GM06990 (cell line): ENCODE measurements around the gene EPAS1.

Experiments
- DNase-seq: peaks from one replicate; pipeline ENCODE4 v3.0.0-alpha.2; 2011; ENCODE audit not compliant: insufficient read length; ENCODE audit errors: extremely low read depth
- H3K27me3 ChIP-seq: replicated peaks from 2 replicates; pipeline ENCODE4 v1.6.0; 2011; ENCODE audit warnings: low read length; ENCODE audit not compliant: control insufficient read depth, insufficient read depth
- H3K36me3 ChIP-seq: 2 replicates; pipeline ENCODE4 v1.5.1; 2011; ENCODE audit warnings: low read length; ENCODE audit not compliant: control insufficient read depth, insufficient read depth
- H3K4me3 ChIP-seq: replicated peaks from 2 replicates; pipeline ENCODE4 v1.5.1; 2011; ENCODE audit warnings: low read depth, mild to moderate bottlenecking, control low read depth, low read length
- TF ChIP-seq, protein P1 (sequence below): IDR thresholded peaks from 2 replicates; pipeline ENCODE4 v1.5.1; 2011; ENCODE audit warnings: low read length, control low read depth, mild to moderate bottlenecking, inconsistent platforms; ENCODE audit not compliant: insufficient read depth, poor library complexity, severe bottlenecking

EPAS1 gene

DNA sequence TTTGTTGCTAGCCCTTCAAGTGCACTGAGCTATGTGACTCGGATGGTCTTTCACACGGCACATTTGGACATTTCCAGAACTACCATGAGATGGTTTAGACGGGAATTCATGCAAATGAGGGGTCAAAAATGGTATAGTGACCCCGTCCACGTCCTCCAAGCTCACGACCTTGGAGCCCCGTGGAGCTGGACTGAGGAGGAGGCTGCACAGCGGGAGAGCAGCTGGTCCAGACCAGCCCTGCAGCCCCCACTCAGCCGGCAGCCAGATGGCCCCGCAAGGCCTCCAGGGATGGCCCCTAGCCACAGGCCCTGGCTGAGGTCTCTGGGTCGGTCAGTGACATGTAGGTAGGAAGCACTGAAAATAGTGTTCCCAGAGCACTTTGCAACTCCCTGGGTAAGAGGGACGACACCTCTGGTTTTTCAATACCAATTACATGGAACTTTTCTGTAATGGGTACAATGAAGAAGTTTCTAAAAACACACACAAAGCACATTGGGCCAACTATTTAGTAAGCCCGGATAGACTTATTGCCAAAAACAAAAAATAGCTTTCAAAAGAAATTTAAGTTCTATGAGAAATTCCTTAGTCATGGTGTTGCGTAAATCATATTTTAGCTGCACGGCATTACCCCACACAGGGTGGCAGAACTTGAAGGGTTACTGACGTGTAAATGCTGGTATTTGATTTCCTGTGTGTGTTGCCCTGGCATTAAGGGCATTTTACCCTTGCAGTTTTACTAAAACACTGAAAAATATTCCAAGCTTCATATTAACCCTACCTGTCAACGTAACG, 88.8 kb downstream of the EPAS1 start:
- TF ChIP-seq, protein P1, sequence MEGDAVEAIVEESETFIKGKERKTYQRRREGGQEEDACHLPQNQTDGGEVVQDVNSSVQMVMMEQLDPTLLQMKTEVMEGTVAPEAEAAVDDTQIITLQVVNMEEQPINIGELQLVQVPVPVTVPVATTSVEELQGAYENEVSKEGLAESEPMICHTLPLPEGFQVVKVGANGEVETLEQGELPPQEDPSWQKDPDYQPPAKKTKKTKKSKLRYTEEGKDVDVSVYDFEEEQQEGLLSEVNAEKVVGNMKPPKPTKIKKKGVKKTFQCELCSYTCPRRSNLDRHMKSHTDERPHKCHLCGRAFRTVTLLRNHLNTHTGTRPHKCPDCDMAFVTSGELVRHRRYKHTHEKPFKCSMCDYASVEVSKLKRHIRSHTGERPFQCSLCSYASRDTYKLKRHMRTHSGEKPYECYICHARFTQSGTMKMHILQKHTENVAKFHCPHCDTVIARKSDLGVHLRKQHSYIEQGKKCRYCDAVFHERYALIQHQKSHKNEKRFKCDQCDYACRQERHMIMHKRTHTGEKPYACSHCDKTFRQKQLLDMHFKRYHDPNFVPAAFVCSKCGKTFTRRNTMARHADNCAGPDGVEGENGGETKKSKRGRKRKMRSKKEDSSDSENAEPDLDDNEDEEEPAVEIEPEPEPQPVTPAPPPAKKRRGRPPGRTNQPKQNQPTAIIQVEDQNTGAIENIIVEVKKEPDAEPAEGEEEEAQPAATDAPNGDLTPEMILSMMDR = no peak
- Histone ChIP-seq H3K27me3 (peaks cover 1% of the 10 kb centered on the region), H3K4me3 (no peak overlapping the region), H3K36me3 (no peaks in the 10 kb centered on the region)
- no peak for DNase-seq

DNA sequence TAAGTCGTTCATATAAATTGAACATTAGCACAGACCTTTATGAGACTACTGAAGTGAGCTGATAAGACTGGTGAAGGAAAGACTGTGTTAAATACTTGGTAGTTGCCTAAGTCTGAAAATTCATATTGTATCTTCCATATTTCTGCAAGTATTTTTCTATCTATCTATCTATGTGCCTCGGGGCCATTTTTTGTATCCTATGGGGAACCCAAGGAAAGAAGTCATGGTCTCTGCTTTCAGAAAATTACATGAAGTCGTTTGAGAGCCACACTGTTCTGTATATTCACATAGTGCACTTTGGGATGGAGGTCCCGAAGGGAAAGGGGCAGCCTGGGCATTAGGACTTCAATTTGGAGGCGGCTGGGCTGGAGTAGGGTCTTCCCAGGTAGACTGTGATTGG, 89.6 kb downstream of the EPAS1 start:
- Histone ChIP-seq H3K36me3 (no peaks in the 10 kb centered on the region), H3K27me3 (peaks cover 1% of the 10 kb centered on the region), H3K4me3 (no peak overlapping the region)
- DNase-seq = no peak
- TF ChIP-seq, protein P1 = no peak

DNA sequence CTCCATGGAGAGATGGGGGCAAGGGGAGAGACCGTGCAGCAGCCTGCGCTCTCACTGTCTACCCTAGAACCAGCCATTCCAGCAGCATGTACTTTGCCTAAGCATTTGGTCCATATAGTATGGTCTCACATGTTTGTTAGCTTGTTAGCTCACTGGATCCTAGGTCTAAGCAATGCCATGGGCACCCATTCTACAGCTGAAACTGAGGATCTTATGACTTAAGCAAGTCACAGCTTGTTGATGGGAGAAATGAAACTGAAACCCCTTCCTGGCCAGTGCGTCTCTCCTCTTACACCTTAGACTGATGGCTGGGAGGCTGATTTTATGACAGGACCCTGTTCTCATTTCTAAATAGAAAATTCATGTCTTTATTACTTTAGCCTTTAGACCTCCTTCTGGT, 90.1 kb downstream of the EPAS1 start:
- Histone ChIP-seq H3K4me3 (no peak overlapping the region), H3K36me3 (no peaks in the 10 kb centered on the region), H3K27me3 (peaks cover 1% of the 10 kb centered on the region)
- TF ChIP-seq, protein P1 = no peak
- DNase-seq = no peak

DNA sequence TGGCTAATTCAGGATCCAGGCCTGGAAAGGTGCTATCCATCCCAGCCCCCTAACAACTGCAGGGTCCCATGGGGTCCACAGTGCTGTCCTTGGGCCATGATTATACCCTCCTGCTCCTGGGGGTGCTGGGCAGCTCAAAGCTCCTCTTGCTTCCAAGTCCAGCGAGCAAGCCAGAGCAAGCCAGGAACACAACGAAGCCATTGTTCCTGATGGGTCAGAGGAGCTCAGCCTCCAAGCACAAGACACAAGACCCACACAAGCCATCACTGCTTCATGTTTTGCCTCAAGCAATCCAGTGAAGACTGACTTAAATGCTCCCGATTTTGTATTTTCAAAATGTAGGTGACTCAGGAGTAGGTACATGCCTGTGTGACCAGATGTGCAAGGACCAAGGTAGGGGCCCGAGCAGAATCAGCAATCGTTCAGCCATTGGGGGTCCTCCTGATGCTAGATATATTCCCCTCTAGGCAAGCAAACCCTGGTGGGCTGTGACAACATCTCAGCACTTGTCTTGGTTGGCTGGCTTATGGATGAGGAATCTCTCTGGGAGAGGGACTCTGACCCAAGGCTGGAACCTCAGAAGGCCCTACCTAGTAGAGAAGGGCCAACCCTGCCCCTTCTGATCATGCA, 90.8 kb downstream of the EPAS1 start:
- H3K27me3 ChIP-seq = peaks cover 2% of the 10 kb centered on the region
- TF ChIP-seq, protein P1 = no peak
- no peak for DNase-seq

DNA sequence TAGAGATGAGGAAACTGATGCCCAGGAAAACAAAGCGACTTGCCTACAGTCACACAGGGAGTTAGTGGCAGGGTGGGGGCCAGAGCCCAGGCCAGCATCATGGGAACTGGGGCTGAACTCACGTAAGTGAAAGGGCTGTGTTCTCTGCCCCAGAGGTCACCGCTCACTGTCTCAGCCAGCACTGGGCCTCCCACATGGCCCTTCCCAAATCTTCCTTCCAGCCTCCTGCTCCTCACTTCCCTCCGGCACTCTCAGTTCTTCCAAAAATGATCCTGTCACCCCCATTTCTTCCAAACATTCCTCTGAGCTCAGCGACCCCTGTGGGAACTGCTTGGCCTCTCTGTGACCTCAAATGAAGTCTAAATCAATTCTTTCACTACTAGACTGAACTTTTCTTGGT, 91.7 kb downstream of the EPAS1 start:
- no peak for DNase-seq
- no peak overlapping the region for H3K4me3 ChIP-seq
- peaks cover 3% of the 10 kb centered on the region for H3K27me3 ChIP-seq
- H3K36me3 ChIP-seq = no peaks in the 10 kb centered on the region
- TF ChIP-seq, protein P1 = no peak

More for the DNA sequence above, 90.8 kb downstream of the EPAS1 start:
- no peaks in the 10 kb centered on the region for H3K36me3 ChIP-seq
- no peak overlapping the region for H3K4me3 ChIP-seq
